IPS DF 4.7 (cell line): Measurements from ENCODE around the gene LMBRD2.

Experiments
- DNase-seq: peaks from one replicate; pipeline ENCODE4 v3.0.0-alpha.2; 2013; ENCODE audit warnings: low spot score; ENCODE audit errors: extremely low read depth

LMBRD2 gene

DNA sequence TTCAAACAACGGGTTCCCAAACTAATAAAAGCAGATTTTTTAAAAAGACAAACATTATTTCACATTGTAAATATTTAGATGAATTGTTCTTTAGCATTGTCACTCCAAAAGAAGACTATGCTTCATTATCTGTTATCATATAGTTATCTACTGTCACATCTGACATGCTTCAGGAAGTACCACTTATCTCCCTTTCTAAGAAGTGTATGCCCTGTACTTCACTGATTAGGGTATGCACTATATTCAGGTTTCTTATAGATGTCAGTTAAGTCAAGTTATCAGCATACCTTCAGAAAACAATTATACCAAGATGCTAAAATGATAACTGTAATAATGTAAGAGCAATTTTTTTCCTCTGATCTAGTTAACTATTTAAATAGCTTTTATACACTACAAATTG lies 40.4 kb downstream of the LMBRD2 start:
- no peak for DNase-seq

DNA sequence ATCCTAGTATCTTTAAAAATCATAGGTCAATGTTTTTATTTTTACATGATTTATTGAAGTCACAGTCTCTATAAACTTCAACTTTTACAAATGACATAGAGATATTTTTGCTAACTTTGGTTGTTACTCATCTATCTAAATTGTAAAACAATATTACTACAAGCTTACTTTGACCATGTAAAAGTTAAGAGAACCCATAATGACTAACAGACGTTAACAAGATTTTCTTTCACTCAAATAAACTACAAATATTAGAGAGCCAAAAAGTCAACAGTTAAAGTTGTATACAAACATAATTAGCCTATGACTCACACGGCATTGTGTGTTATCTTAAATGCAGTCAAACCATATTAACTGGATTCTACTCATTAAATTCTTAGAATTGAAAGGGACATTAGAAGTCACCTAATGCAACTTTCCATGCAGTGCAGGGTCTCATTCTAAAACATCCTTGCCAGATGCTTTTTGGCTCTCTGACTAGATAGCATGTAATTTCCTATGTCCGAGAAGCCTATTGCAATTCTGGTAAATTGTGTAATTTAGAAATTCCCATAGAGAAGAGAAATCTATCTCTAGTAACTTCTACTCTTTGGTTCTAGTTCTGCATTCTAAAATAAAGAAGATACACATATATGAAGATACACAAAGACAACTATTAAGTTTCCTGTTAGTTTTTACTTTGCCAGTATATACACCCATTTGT lies 42.8 kb downstream of the LMBRD2 start:
- DNase-seq = no peak

DNA sequence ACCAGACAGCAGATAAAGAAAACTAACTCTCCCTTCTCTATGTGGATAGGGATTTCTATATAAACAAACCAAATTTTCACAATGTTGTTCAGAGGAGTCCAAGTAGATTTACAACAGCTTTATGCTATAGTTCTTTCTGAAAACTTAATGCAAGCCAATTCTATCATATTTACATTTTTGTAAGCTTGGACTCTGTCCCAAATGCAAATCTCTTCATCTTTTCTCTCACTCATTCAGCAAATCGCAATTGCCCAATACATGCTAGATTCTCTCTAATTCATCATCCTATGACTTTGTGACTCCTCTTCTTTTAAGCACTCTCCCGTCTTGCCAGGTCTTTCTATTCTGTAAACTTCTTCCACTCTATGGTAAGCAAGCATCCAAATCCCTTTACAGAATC lies 45.9 kb downstream of the LMBRD2 start:
- no peak for DNase-seq

DNA sequence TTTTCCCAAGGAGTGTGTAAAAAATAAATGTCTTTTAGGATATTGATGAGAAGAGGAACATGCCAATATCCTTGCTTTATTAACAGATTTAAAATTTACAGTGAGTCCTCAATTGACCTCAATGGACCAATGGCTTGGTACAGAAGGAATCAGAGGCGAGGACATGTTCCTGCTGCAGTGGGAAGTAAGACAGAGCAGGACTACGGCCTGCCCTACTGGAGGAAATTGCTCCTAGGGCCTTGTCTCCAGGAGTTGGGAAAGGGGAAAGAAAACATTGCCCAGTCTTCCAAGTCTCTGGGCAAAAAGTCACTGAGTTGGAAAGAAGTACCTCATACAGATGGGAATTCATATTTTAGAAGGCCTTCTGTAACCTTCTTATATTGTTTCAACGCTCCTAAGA lies 51.9 kb downstream of the LMBRD2 start:
- no peak for DNase-seq

DNA sequence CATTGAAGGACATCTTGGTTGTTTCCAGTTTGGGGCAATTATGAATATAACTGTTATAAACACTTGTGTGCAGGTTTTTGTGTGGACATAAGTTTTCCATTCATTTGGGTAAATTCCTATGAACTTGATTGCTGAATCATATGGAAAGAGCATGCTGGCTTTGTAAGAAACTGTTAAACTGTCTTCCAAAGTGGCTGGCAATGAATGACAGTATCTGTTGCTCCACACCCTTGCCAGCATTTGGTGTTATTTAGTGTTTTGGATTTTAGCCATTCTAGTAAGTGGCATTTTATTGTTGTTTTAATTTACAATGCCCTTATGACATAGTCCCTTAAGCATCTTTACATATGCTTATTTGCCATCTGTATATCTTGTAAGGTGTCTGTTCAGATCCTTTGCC lies 55.2 kb downstream of the LMBRD2 start:
- no peak for DNase-seq

DNA sequence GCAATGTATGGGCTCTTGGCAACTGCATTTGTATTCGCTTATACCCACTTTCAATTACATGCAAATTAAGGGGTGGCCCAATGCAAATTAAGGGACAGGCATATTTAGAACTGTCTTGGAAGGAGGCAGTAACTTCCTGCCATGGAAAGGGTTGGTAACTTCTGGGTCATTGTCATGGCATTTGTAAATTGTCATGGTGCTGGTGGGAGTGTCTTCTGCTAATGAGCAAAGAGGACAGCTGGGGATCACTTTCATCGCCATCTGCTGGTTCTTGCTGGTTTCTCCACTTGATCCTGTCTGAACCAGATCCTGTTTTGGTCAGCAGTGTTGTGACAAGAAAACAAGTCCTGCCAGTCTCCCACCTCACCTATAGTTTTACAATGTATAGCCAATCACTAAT lies 61.7 kb downstream of the LMBRD2 start:
- DNase-seq = peak; percentile 74

DNA sequence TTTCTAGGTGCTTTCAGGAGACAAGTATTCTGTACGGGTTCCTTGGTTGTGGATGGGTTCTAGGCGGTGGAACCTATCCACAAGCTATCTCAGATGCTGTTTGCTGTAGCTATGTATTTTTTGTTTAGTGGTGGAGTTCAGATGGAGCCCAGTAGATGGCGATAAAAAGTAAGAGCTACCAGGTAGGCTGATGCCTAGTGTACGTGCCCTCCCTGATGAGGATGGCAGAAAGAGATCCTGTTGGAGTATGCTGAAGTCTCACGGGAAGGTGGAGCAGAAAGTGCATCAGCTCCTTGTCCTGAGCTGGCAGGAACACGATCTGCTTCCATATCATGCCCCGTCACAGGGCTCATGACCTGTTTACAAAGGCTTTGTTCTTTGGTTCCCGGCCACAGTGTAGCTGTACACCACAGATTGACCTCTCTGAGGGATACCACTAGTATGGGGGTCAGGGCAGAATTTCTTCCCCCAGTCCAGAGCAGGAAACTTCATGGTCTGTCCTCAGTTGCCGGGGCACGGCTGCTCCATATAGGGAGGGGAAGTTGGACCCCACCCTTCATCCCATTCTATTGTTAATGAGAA lies 72.4 kb downstream of the LMBRD2 start:
- DNase-seq = peak; percentile 80

DNA sequence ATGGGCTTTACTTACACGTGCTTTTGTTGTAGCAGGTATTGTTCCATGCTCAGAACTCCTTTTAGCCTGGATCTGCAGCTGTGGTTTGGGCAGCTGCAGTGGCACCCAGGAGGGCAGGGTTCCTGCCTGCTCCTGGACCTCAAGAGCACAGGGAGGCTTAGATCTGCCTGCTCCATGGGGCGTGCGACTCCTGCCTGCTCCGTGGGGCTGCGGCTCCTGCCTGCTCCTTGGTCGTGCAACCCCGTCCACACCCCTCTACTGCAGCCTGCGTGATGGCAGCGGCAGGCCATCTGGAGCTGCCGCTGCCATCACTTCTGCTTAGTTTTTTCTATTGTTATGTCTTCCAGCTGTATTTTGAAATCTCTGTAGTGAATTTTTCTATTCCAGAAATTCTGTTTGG lies 73.3 kb downstream of the LMBRD2 start:
- no peak for DNase-seq

DNA sequence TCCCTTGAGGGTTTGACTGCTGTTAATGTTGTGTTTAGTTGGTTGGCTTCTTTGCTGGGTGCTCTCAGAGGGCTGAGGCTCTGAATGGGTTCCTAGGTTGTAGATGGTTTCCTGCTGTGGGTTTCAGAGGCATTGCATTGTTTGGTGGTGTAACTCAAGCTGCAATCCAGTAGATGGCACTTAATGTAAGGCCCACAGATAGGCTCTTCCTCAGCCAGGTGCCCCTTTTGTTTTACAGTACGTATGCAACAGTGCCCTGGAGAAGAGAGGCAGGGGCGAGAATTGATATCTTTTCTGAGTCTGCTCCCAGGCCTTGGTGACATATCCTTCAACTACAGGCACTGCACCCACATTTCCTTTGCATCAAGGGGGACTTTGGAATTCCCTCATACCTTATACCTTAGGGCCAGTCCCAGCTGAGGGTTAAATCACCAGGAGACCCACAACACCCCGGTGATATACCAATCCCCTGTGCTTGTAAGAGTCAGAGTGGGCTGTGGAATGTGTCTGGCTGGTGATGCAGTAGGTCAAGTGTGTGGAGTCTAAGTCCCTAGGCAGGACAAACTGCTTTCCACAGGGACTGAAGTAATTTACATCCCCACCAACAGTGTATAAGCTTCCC lies 78.0 kb downstream of the LMBRD2 start:
- DNase-seq = no peak

DNA sequence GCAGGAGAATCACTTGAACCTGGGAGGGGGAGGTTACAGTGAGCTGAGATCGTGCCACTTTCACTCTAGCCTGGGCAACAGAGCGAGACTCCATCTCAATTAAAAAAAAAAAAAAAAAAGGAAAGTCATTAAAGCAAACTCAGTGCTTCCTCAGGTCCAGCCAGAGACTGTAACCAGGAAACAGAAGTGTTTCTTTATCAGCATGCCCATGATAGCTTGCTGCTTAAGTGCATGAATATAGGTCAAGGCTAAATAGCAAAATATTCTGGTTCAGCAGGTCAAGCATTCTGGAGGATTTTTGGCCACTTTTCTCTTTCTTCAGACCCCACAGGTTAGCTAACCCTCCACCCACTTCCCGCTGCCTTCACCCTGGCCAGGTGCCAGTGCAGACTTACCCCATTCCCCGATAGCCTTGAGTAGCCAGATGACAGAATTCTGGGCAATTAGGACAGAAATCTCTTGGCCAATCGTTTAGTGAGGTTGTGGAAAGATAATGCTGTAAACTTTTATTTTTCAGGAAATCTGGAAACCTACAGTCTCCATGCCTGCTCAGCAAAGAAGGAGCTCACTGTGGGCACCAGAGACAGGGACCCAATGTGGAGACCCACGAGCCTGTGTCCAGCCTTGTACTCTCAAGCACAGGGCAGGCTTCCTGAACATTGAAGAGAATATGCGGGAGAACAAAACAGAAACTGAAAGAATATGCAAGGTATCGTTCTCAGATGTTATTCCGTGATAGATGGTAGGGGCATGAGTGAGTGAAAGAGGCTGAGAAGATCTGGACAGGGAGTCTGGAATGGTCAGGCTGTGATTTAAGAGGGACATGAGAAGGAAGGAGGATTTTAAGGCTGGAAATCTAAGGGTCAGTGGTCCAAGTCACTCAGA lies 80.8 kb downstream of the LMBRD2 start:
- no peak for DNase-seq

DNA sequence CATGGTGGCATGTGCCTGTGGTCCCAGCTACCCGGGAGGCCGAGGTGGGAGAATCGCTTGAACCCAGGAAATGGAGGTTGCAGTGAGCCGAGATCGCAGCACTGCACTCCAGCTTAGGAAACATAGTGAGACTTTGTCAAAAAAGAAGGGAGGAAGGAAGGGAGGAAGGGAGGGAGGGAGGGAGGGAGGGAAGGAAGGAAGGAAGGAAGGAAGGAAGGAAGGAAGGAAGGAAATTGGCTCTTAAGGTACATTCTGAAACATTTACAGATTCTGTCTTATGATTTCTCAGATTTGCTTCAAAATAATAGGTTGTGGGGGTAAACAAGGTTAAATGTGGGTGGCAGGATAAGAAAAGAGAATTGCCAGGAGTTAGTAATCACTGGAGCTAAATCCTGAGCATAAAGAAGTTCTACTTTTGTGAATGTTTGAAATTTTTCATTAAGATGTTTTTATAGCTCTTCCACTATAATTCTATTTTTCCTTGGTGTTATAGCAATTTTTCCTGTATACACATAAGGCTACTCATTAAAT lies 82.9 kb downstream of the LMBRD2 start:
- DNase-seq = no peak

DNA sequence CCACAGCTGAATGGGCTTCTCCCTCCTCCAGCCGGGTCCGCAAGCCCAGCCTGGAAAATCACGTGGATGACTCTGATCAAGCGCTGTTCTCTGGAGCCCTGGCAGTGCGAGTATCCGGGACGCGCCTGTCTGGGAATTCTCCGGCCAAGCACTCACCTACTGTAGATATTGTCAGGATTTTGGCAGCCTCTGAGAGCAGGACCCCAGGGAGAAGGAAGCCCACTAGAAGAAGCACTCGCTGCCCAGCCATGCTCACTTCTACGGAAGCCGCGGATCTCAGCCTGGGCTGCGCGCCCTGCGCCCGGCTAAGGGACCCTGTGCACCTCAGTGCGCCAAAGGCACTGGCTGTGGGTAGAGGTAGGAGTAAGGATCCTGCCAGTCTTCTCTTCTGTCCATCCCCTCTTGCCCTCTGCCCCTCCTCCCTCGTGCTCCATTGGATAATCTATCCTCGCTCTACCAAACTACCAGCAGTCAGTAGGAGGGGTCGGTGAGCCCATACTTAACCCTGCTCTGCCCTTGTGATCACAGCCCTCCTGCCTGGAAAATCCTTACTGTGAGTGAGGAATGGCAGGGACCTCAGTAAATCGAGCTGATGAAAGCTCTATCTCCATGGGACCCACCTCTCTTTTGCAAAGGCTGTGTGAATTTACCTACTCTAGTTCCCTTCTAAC lies 85.0 kb downstream of the LMBRD2 start, which contains the start of gene UGT3A2:
Gene UGT3A2, minus strand, starts transcription at position 343 of the 671 bp plus-strand sequence. Its CDS starts 93 bp downstream, at position 250.
- DNase-seq = peak; percentile 79

DNA sequence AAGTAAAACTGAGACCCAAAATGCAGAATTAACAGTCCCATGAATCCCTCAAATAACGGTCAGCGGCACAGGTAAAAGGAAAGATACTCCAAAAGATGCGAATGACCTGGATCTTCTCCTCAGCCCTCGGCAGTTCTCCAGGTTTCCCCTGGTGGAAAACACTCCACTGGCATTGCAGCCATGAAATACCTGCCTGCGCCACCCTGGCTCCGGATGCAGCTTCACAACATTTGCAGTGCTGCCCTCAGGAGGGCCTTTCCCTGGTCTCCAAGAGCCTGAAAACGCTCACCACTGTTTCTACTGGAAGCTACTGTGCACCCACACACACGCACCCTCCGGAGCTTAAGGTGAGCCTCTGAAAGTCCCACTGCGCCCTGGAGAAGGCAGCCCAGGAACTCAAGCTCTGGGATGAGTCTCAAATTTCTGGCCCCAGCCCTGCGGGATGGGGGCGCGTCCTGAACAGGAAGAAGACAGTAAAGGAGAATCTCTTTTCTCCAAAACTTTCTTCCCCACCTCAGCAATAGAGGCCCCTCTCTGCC lies 85.6 kb downstream of the LMBRD2 start:
- no peak for DNase-seq

DNA sequence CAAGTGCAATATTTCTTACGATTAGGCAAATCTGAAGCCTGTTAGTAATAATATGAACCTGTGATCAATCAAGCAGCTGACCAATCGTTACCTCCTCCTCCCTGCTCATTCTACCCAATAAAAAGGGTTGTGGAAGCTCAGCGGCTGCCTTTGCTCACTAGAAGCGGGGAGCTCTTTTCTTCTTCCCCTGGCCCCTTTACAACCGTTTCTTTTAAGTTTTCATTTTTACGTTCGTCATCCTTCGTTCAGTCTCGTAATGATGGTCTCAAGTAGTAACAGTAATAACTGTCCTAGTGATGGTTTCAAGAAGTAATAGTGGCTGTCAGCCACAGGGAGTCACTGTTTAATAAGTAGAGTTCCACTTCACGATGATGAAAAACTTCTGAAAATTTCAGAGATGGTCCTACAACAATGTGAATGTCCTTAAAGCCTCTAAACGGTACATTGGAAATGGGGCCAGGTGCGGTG lies 91.2 kb downstream of the LMBRD2 start:
- DNase-seq = no peak

DNA sequence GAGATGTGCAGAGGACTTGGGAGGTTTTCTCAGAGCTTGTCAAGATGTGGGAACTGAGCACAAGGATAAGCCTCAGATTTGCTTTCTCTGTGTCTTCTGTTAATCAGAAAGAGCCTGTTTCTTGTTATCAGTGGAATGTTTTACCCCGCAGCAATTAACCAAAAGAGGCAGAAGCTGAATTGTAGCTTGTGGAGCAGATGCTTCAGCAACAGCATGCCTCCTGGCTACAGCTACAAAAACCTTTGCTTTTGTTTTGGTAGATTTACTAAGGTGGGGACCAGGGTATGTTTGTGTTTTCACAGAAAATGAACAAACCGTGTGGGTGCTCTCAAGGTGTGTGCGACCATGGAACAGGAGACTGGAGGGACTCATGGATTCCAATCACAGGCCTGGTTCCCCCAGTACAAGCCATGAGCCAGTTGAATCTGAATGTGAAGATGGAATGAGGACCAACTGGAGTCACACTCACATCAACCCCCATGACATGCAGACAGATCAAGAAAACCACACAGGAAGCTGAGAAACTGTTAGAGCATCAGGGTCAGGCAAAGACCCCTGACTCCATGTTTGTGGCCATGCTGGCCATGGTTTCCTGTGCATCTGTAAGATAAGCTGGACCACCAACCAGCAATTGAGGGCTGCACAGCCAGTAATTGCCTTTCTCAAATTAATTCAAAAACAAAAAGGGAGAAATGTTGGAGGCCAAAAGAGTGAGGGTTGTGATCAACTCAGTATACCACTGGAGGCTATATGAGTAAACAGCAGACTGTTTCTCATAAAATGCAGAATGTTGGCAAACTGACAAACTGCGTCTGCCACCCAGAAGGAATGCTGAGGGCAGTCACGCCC lies 91.9 kb downstream of the LMBRD2 start:
- no peak for DNase-seq

DNA sequence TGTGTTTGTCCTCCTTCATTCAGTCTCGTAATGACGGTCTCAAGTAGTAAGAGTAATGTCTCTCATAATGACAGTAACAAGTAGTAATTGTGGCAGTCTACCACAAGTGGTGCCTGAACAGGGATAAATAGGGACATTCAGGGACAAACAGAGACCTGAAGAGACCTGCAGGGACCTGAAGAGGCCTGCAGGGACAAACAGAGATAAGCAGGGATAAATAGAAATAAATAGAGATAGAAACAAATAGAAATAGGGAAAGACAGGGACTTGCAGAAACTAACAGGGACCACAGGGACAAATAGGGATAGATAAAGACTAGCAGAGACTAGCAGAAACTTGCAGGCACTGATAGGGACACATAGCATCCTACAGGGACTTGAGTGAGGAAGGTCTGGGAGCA lies 92.9 kb downstream of the LMBRD2 start:
- no peak for DNase-seq

DNA sequence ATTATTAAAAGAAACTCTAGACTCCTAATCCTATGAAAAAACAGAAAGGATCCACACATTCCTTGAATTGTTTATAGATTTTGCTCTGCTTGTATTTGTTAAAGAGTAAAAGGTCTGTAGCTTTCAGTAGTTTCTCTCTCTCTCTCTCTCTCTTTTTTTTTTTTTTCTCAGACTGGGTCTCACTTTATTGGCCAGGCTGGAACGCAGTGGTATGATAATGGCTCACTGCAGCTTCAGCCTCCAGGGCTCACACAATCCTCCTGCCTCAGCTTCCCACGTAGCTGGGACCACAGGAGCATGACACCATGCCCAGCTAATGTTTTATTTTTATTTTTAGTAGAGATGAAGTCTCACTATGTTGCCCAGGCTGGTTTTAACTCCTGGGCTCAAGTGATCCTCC lies 94.3 kb downstream of the LMBRD2 start:
- DNase-seq = no peak

DNA sequence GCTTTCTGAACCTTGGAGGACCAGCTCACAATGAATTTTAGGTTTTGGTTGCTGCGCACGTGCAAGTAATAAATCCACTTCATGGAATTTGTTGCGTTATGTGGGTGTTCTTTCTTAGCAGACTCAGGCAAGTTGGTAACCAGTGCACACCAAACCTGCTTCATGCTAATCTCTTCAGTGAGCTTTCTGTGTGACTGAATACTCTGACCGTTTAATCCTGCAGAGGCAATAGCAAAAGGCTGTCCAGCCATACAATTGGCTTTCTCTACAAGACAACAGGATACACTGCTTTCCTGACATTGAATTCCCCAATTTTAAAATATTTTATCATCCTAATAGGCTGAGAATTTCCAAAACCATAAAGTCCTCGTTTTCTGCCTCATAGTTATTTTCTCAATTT lies 95.3 kb downstream of the LMBRD2 start:
- DNase-seq = no peak

DNA sequence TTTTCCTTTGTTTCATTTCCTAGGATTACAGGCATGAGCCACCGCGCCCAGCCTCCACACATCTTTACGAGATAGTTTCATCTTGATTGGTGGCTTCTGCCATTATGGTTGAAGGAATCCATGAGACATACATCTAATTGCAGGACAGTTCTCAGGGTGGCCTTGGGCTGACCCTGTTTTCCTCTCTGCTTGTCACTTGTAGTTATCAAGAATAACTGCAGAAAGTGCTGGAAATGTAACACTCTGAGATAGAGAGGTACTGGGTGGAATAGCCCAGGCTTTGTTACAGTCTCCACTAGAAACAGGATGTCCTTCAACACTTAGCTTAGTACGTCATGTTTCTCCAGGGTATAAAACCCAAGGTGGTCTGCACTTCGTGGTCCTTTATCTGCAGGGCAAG lies 95.7 kb downstream of the LMBRD2 start:
- no peak for DNase-seq

DNA sequence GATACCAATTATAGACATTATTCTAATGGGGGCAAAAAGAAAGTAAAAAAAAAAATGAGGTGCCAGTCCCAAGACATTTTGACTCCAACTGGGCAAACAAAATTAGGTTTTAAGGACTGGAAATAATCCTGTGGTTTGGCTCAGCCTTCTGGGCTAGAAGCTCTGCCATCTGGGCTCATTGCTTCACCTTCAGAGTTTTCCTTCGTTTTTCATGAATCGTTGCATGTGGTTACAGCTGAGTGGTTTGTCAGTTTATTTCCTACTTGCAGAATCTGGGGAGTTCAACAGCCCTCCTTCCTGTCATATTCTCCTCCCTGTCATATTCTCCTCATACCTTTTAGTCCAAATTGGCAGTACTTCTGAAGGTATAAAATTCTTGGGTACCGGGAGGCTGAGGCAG lies 97.0 kb downstream of the LMBRD2 start:
- DNase-seq = no peak
